ENCODE results near the gene BPNT1.

BPNT1 gene

DNA sequence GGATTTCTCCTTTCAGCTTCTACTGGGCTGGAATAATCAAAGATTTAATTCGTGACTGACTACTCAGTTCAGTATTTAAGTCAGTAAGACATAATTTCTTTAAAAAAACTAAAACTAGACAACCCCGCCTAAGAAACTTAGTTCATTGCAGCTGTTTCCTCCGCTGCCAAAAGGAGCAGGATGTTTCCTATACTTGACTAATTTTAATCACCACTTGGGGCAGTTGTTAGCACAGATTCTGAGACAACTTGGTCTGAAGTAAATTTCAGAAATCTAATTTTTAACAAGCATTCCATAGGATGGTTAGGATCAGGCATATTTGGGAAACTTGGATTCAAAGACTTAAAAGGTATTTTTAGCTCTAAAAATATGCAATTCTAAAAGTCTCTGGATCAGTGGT is 77.3 kb downstream of the BPNT1 start:
- DNase-seq (ENCODE audit: low read depth, low spot score) = no peak

DNA sequence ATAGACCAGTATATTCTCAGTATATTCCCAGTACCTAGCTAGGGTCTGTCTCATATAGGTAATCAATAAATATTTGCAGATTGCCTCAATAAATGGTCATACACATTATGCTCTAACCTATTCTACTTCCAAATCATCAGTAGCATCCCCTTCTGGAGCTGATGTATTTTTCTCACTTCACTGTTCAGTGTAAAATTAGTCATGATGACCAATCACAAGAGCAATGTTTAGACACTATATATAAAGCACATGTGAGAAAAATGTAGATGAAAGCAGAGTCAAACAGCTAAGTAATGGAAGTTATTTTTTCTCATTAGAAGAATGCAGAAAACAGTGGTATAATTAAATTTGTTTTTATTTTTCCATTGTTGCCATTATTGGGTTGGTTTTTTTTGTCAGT is 78.0 kb downstream of the BPNT1 start:
- DNase-seq (ENCODE audit: low read depth, low spot score) = no peak

All from activated naive CD8-positive, alpha-beta T cell treated with anti-CD3 and anti-CD28 coated beads, Interleukin-2, amount 50 U/mL, for 16 hours (primary cell).